HG02884 (cell line): ENCODE data around the gene CDH13.

Experiments used
- ATAC-seq: cut with Tn5 transposase; IDR thresholded peaks from one replicate; pipeline ENCODE4 v1.9.1; 2021; ENCODE audit warnings: mild to moderate bottlenecking, moderate library complexity; ENCODE audit not compliant: unreplicated experiment

CDH13 gene

GRCh38 chr16:82626791-82627261 is at the start of gene CDH13:
CDH13 (plus strand) TSS chr16:82626969.
- no peak for ATAC-seq

DNA sequence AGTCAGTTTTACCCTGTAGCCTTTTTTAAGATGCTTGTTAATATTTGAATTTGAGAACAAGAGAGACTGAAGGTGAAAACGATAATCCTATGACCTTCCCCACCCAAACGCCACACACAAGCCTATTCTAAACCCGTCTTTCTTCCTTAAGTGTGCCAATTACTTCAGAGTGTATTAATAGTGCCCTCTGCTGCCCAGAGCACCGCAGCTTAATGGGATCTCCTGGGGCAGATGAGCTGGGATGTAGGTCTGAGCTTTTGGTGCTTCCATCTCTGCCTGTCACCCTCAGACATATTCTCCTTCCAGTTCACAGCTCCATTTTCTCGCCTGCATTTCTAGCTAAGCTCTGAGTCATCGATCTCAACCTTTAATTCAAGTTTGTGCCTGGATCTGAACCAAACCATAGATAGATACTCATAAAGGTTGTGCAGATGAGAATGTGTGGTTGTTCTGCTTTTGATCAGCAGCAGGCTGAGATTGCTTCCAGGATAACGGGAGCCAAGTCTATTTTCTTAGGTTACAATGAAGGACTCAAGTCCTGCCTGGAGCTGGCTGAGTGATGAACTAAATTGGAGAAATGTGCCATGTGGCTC is 46.4 kb upstream of the CDH13 start:
- no peak for ATAC-seq

GRCh38 chr16:82582975-82583374 is 43.8 kb upstream of the CDH13 start:
- no peak for ATAC-seq

GRCh38 chr16:82583422-82583821 is 43.3 kb upstream of the CDH13 start:
- ATAC-seq = no peak

- no peak for ATAC-seq
These were observed 42.1 kb upstream of the CDH13 start for GRCh38 chr16:82584553-82585152.

DNA sequence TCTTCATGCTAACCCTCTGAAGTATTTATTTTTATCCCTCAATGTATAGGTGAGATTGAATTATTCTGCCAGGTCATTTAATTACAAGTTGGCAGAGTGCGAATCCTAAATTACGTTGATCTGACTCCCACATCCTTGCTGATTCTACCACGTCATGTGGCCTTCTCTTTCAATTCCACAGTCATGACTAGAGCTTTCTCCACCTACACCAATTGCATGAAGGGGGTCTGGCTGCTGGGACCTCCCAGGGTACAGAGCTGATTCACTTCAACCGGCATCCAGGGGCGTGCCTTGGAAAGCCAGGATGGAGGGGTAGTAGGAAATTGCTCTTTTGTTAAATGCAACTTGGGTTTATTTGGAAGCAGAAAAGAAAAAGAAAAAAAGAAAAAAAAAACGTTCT is 41.1 kb upstream of the CDH13 start:
- no peak for ATAC-seq

GRCh38 chr16:82586130-82586529 is 40.6 kb upstream of the CDH13 start:
- ATAC-seq = no peak

DNA sequence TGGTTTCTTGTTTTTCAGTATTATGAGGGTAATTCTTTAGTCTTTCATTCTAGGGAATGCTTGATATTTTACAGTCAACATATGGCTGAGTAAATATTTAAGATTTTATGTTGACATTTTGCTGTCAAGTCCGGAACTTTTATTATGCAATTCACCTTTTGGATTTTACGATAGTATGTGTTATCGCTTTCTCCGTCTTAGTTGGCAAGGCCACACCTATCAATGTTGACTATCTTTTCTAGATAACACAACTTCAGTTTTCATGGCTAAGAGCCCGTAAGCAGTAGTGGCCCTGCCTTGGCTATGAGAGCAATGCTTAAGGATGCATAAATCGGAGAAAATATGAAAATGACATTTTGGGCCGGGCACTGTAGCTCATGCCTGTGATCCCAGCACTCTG is 39.5 kb upstream of the CDH13 start:
- no peak for ATAC-seq

GRCh38 chr16:82589407-82589806 is 37.4 kb upstream of the CDH13 start:
- no peak for ATAC-seq

- no peak for ATAC-seq
These were observed 32.7 kb upstream of the CDH13 start for GRCh38 chr16:82594114-82594513.

DNA sequence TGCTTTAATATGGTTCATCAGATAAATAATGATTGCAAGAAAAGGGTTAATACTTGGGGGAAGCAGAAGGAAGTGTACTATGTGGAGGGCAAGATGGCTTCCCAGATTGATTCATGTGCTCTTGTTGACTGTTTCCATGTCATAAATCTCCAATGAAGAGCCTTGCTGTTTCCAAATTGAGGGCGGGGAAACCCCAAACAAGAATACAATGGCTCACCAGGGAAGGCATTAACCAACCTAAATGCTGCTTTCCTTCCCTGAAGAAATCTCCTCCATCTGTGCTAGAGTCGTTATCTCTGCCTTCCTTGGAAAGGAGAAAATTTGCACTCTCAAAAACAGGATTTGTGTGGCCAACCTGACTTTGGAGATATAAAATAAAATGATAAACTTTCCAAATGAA is 28.0 kb upstream of the CDH13 start:
- ATAC-seq = no peak

DNA sequence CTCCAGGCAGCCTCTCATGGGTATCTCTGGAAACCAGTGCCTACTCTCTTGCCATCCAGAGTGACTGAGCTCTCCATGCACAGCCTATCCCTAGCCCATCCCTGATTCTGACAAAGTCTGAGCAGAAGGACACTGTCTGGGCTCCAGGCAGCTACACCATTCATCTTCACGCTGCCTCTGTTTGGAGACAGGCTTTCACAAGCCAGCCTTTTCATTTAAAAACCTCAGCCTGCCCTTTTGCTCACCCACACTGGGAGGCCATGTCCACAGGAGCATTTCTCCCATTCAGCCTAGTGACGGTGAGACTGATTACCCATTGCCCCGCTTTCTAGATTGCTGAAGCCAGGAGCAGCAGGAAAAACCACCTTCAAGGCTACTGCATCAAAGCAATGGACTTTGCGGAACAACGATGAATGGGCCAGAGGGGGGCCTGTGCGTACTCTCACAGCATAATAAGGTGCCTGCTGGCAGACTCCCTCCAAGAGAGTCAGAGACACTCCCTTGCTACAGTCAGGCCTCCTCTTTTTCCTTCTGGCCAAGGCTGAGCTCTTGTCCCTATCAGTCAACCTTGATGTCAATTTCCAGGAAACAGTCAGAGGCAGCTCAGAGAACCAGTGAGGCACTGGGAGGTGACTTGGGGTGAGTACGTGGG is 24.7 kb upstream of the CDH13 start:
- ATAC-seq = no peak

- no peak for ATAC-seq
These were observed 22.9 kb upstream of the CDH13 start for GRCh38 chr16:82603784-82604411.

GRCh38 chr16:82605076-82605475 is 21.7 kb upstream of the CDH13 start:
- ATAC-seq = no peak

- ATAC-seq = no peak
These were observed 20.7 kb upstream of the CDH13 start for GRCh38 chr16:82605863-82606620.

DNA sequence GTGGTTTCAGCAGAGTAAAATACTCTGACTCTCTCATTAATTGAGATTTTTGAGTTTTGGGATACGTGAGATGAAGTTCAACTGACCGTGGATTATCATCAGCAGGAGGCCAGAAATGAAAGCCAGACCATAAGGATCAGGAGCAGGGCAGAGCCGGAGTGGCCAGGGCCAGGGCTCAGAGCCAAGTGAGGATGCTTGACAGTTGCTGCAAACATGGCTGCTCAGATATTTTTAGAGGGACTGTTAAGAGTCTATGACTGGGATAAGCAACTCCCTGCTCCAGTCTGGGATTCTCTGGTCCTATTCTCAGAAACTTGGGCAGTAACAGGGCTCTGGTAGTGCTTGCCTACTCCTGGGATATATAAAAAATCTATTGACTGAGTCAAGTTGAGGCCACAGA is 17.6 kb upstream of the CDH13 start:
- no peak for ATAC-seq

GRCh38 chr16:82612263-82612662 is 14.5 kb upstream of the CDH13 start:
- ATAC-seq = no peak

- ATAC-seq = no peak
These were observed 10.4 kb upstream of the CDH13 start for GRCh38 chr16:82616356-82616755.

DNA sequence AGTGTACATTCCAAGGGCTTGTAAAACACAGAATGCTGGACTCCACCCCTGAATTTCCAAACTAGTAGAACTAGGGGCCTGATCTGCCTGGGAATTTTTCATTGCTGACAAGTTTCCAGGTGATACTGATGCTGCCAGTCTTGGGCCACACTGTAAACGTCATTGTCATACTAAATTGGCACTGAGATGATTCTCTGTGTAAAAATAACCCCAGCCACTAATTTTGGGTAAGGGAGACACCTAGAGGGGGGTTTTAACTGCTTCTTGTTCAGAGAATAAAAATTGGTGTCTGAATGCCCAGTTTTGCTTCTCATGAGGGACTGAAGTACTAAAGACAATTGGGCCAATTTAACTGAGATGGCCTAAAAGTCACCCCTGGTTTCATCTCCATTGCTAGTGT is 5.0 kb upstream of the CDH13 start:
- ATAC-seq = no peak

GRCh38 chr16:82623241-82623640 is 3.5 kb upstream of the CDH13 start:
- ATAC-seq = no peak
